WTC11 (cell line): ENCODE data around the gene CPT2. TPM values are rescaled to one million over a fixed set of nuclear protein-coding genes. Genes with fewer than 3 reads are reported as not detected.

Experiments used
- ATAC-seq: fragments of 200-7000 bp; cut with Tn5 transposase; 2 replicates; pipeline ENCODE4 v1.10.0; 2021; ENCODE audit warnings: mild to moderate bottlenecking, moderate library complexity
- CTCF ChIA-PET: fragments of 300-600 bp; sonication (Branson Sonifier 250); formaldehyde crosslinking; loops from one replicate; lab custom pipeline; 2021; ENCODE audit warnings: antibody characterized with exemption; lab: Charles Lee
- POLR2A ChIA-PET: fragments of 350-600 bp; sonication (Branson Sonifier 250); formaldehyde crosslinking; loops from one replicate; lab custom pipeline; 2021; ENCODE audit warnings: antibody characterized with exemption; lab: Charles Lee
- DNase-seq: peaks from one replicate; pipeline ENCODE4 v3.0.0; 2021; ENCODE audit warnings: low spot score
- H3K27ac Mint-ChIP-seq: 2 replicates; pipeline ENCODE4 v1.8.0; 2021; ENCODE audit warnings: mixed read lengths
- H3K27me3 Mint-ChIP-seq: 2 replicates; pipeline ENCODE4 v1.8.0; 2021; ENCODE audit warnings: low read depth, mild to moderate bottlenecking, moderate library complexity, mixed read lengths
- H3K36me3 Mint-ChIP-seq: 2 replicates; pipeline ENCODE4 v1.8.0; 2021; ENCODE audit warnings: mixed read lengths
- H3K4me1 Mint-ChIP-seq: 2 replicates; pipeline ENCODE4 v1.8.0; 2022; ENCODE audit warnings: mixed read lengths
- H3K4me3 Mint-ChIP-seq: 2 replicates; pipeline ENCODE4 v1.8.0; 2021; ENCODE audit warnings: mild to moderate bottlenecking, moderate library complexity, mixed read lengths
- H3K9me3 Mint-ChIP-seq: 2 replicates; pipeline ENCODE4 v1.8.0; 2021; ENCODE audit warnings: mixed read lengths
- AFF4 ChIP-seq: sonication (generic); formaldehyde crosslinking; IDR thresholded peaks from 2 replicates; pipeline ENCODE4 v1.8.1; 2023; ENCODE audit warnings: mild to moderate bottlenecking, missing genetic modification reagents, borderline replicate concordance
- AR ChIP-seq: fragments of 250-450 bp; sonication (Bioruptor Pico); IDR thresholded peaks from 2 replicates; pipeline ENCODE4 v1.9.0; 2021; ENCODE audit warnings: mild to moderate bottlenecking
- ATF3 ChIP-seq: sonication (generic); formaldehyde crosslinking; conservative IDR thresholded peaks from 2 replicates; pipeline ENCODE4 v1.8.1; 2022; ENCODE audit warnings: mild to moderate bottlenecking, missing genetic modification reagents
- CBFB ChIP-seq: sonication (generic); formaldehyde crosslinking; IDR thresholded peaks from 2 replicates; pipeline ENCODE4 v1.8.1; 2022; ENCODE audit warnings: mild to moderate bottlenecking, low read depth, missing genetic modification reagents
- E2F1 ChIP-seq: sonication (generic); formaldehyde crosslinking; IDR thresholded peaks from 2 replicates; pipeline ENCODE4 v1.8.0; 2022; ENCODE audit warnings: mild to moderate bottlenecking, missing genetic modification reagents
- ELF4 ChIP-seq: sonication (generic); formaldehyde crosslinking; IDR thresholded peaks from 2 replicates; pipeline ENCODE4 v1.8.1; 2022; ENCODE audit warnings: low read depth, mild to moderate bottlenecking, moderate library complexity, missing genetic modification reagents
- ESRRA ChIP-seq: sonication (generic); formaldehyde crosslinking; IDR thresholded peaks from 2 replicates; pipeline ENCODE4 v1.8.1; 2022; ENCODE audit warnings: mild to moderate bottlenecking, missing genetic modification reagents, borderline replicate concordance
- FOXP4 ChIP-seq: sonication (generic); formaldehyde crosslinking; IDR thresholded peaks from 2 replicates; pipeline ENCODE4 v1.8.0; 2022; ENCODE audit warnings: mild to moderate bottlenecking, missing genetic modification reagents
- GTF2I ChIP-seq: fragments of 250-450 bp; sonication (Bioruptor Pico); conservative IDR thresholded peaks from 2 replicates; pipeline ENCODE4 v1.4.0; 2021; ENCODE audit warnings: mild to moderate bottlenecking
- KAT7 ChIP-seq: sonication (generic); formaldehyde crosslinking; IDR thresholded peaks from 2 replicates; pipeline ENCODE4 v1.8.1; 2023; ENCODE audit warnings: missing genetic modification reagents, mild to moderate bottlenecking, borderline replicate concordance
- NR1H2 ChIP-seq: sonication (generic); formaldehyde crosslinking; IDR thresholded peaks from 2 replicates; pipeline ENCODE4 v1.9.0; 2021; ENCODE audit warnings: mild to moderate bottlenecking, moderate library complexity, missing genetic modification reagents
- NR2C2 ChIP-seq: sonication (generic); formaldehyde crosslinking; IDR thresholded peaks from 2 replicates; pipeline ENCODE4 v1.8.0; 2022; ENCODE audit warnings: mild to moderate bottlenecking, missing genetic modification reagents
- SMAD4 ChIP-seq: sonication (generic); formaldehyde crosslinking; IDR thresholded peaks from 2 replicates; pipeline ENCODE4 v1.8.0; 2022; ENCODE audit warnings: mild to moderate bottlenecking, missing genetic modification reagents
- TP53 ChIP-seq: sonication (generic); formaldehyde crosslinking; IDR thresholded peaks from 2 replicates; pipeline ENCODE4 v1.8.1; 2023; ENCODE audit warnings: mild to moderate bottlenecking, missing genetic modification reagents
- ZBTB43 ChIP-seq: sonication (generic); formaldehyde crosslinking; IDR thresholded peaks from 2 replicates; pipeline ENCODE4 v1.8.1; 2023; ENCODE audit warnings: mild to moderate bottlenecking, missing genetic modification reagents
- ZNF121 ChIP-seq: sonication (generic); formaldehyde crosslinking; IDR thresholded peaks from 2 replicates; pipeline ENCODE4 v1.8.0; 2023; ENCODE audit warnings: missing genetic modification reagents
- ZNF219 ChIP-seq: sonication (generic); formaldehyde crosslinking; IDR thresholded peaks from 2 replicates; pipeline ENCODE4 v1.8.0; 2023; ENCODE audit warnings: missing genetic modification reagents, mild to moderate bottlenecking, borderline replicate concordance
- ZNF263 ChIP-seq: sonication (generic); formaldehyde crosslinking; IDR thresholded peaks from 2 replicates; pipeline ENCODE4 v1.8.1; 2022; ENCODE audit warnings: low read depth, mild to moderate bottlenecking, moderate library complexity, missing genetic modification reagents
- ZNF317 ChIP-seq: sonication (generic); formaldehyde crosslinking; IDR thresholded peaks from 2 replicates; pipeline ENCODE4 v1.8.1; 2023; ENCODE audit warnings: low read depth, mild to moderate bottlenecking, moderate library complexity, missing genetic modification reagents, borderline replicate concordance
- ZNF396 ChIP-seq: fragments of 250-450 bp; sonication (Bioruptor Pico); IDR thresholded peaks from 2 replicates; pipeline ENCODE4 v1.8.0; 2021; ENCODE audit warnings: mild to moderate bottlenecking, moderate library complexity, borderline replicate concordance
- ZNF423 ChIP-seq: fragments of 250-450 bp; sonication (Bioruptor Pico); IDR thresholded peaks from 2 replicates; pipeline ENCODE4 v2.1.2; 2022; ENCODE audit warnings: mild to moderate bottlenecking, moderate library complexity
- ZSCAN18 ChIP-seq: fragments of 250-450 bp; sonication (Bioruptor Pico); IDR thresholded peaks from 2 replicates; pipeline ENCODE4 v2.1.2; 2022; ENCODE audit warnings: mild to moderate bottlenecking, moderate library complexity
- total RNA-seq: library from RNA; stranded (reverse); gene quantifications from 3 replicates; pipeline ENCODE4 v1.2.3, GENCODE V29; 2021

CPT2 gene
- total RNA-seq, 1 experiment from 2014 or later, result 33.7 TPM

GRCh38 chr1:53198241-53198651, 1.6 kb downstream of the CPT2 start:
- Mint-ChIP-seq H3K27ac (peak overlapping the region; percentile 87), H3K4me1 (peaks cover 20% of the 10 kb centered on the region), H3K36me3 (peaks cover 24% of the 10 kb centered on the region), H3K4me3 (peak overlapping the region; percentile 93), H3K27me3 (peaks cover 20% of the 10 kb centered on the region), H3K9me3 (peaks cover 1% of the 10 kb centered on the region; the same call in 1 of the 2 replicates)
- TF ChIP-seq NR2C2 (CRISPR knock-in tag) (no peak), CBFB (CRISPR knock-in tag) (no peak), TP53 (CRISPR knock-in tag) (no peak), ZNF121 (CRISPR knock-in tag) (no peak), ESRRA (no peak), ZNF423 (no peak), ZNF263 (CRISPR knock-in tag) (no peak), FOXP4 (CRISPR knock-in tag) (no peak), ZNF396 (no peak), ATF3 (CRISPR knock-in tag) (no peak), ELF4 (CRISPR knock-in tag) (no peak), ZNF317 (CRISPR knock-in tag) (no peak), ZNF219 (CRISPR knock-in tag) (no peak), AFF4 (CRISPR knock-in tag) (no peak), SMAD4 (CRISPR knock-in tag) (no peak)
- ChIA-PET CTCF (no interaction called here), POLR2A (no interaction called here)
- DNase-seq, result no peak
- ATAC-seq, result no peak

- Mint-ChIP-seq H3K27me3 (no peaks in the 10 kb centered on the region), H3K9me3 (peaks cover 45% of the 10 kb centered on the region), H3K4me3 (no peak overlapping the region), H3K27ac (no peak overlapping the region), H3K36me3 (peaks cover 76% of the 10 kb centered on the region), H3K4me1 (no peaks in the 10 kb centered on the region)
- ChIA-PET POLR2A (no interaction called here), CTCF (no interaction called here)
- ATAC-seq, result no peak
- no peak for DNase-seq
- no peak for TF ChIP-seq E2F1
- TF ChIP-seq KAT7, result no peak
- TF ChIP-seq ZNF121 (CRISPR knock-in tag), result no peak
- TF ChIP-seq ZBTB43 (CRISPR knock-in tag), result no peak
- no peak for TF ChIP-seq ZSCAN18
- no peak for TF ChIP-seq NR1H2 (CRISPR knock-in tag)
- no peak for TF ChIP-seq SMAD4 (CRISPR knock-in tag)
- TF ChIP-seq GTF2I (CRISPR knock-in tag), result no peak
- TF ChIP-seq AR, result no peak
Observed at GRCh38 chr1:53203466-53203865, 6.8 kb downstream of the CPT2 start.
